Measurements from ENCODE around the gene EBLN1.
"Not testable (repeated sequence)": the region's sequence is repeated elsewhere in the genome, so short reads cannot be mapped to it uniquely, and the experiment has no call there.

EBLN1 gene

GRCh38 chr10:22226599-22226998 is 8.8 kb upstream of the EBLN1 start:
- DNase-seq = no peak

GRCh38 chr10:22222236-22223190 is 4.7 kb upstream of the EBLN1 start:
- DNase-seq = no peak

GRCh38 chr10:22219308-22219707 is 1.5 kb upstream of the EBLN1 start:
- no peak for DNase-seq

GRCh38 chr10:22218448-22218847 is 633 bp upstream of the EBLN1 start:
- DNase-seq = no peak

GRCh38 chr10:22217084-22217483 is 731 bp downstream of the EBLN1 start:
- DNase-seq = not testable (repeated sequence)

- DNase-seq = no peak
Observed at GRCh38 chr10:22210267-22210666, 7.5 kb downstream of the EBLN1 start.

GRCh38 chr10:22193945-22194344 is 23.9 kb downstream of the EBLN1 start:
- DNase-seq = no peak

- DNase-seq = no peak
Observed at GRCh38 chr10:22185586-22185985, 32.2 kb downstream of the EBLN1 start.

GRCh38 chr10:22183771-22184461 is 33.9 kb downstream of the EBLN1 start:
- no peak for DNase-seq

GRCh38 chr10:22180724-22181123 is 37.1 kb downstream of the EBLN1 start:
- no peak for DNase-seq

- DNase-seq = no peak
Observed at GRCh38 chr10:22174442-22174841, 43.4 kb downstream of the EBLN1 start.

- no peak for DNase-seq
Observed at GRCh38 chr10:22171131-22171530, 46.7 kb downstream of the EBLN1 start.

GRCh38 chr10:22170582-22170981 is 47.2 kb downstream of the EBLN1 start:
- DNase-seq = no peak

GRCh38 chr10:22159979-22160378 is 57.8 kb downstream of the EBLN1 start:
- DNase-seq = no peak

GRCh38 chr10:22159180-22159579 is 58.6 kb downstream of the EBLN1 start:
- no peak for DNase-seq

All from NCI-H146 (cell line).